Tibial artery (tissue), 4 donors: Measurements from ENCODE around the gene OSBPL6.
"Not testable (repeated sequence)": the region's sequence is repeated elsewhere in the genome, so short reads cannot be mapped to it uniquely, and the experiment has no call there.

Experiments used
- DNase-seq, 2 donors: peaks; one replicate each; pipeline ENCODE4 v3.0.0-alpha.2; 2019
- H3K27ac ChIP-seq, 2 donors: fragments of 200-600 bp; sonication (generic) in 1 of 2; 1 replicate in 1 of 2; 2 replicates in 1 of 2; pipeline ENCODE4 v1.5.1; 2018 to 2019; ENCODE audit warnings: mild to moderate bottlenecking in 1 of 2
- H3K27me3 ChIP-seq, 2 donors: fragments of 200-600 bp; sonication (generic) in 1 of 2; one replicate each; pipeline versions ENCODE4 v1.5.1 to v1.6.0; 2016 to 2019
- H3K36me3 ChIP-seq, 3 donors: fragments of 200-600 bp; sonication (generic) in 2 of 3; one replicate each; pipeline ENCODE4 v1.5.1; 2016 to 2019; ENCODE audit warnings: mild to moderate bottlenecking in 2 of 3
- H3K4me1 ChIP-seq, 4 donors: fragments of 200-600 bp; sonication (generic) in 2 of 4; 1 replicate in 3 of 4; 2 replicates in 1 of 4; pipeline ENCODE4 v1.5.1; 2016 to 2019
- H3K4me3 ChIP-seq, 2 donors: fragments of 200-600 bp; sonication (generic) in 1 of 2; 1 replicate in 1 of 2; 2 replicates in 1 of 2; pipeline ENCODE4 v1.5.1; 2018 to 2019; ENCODE audit warnings: mild to moderate bottlenecking in 2 of 2
- H3K9me3 ChIP-seq, 3 donors: fragments of 200-600 bp; sonication (generic) in 1 of 3; one replicate each; pipeline ENCODE4 v1.5.1; 2016 to 2019
- CTCF ChIP-seq, 2 experiments: fragments of 200-600 bp in 1 of 2; fragments of 450-650 bp in 1 of 2; IDR thresholded peaks; one replicate each; pipeline ENCODE4 v1.5.1; 2017 to 2019; ENCODE audit warnings: antibody characterized with exemption in 2 of 2, mild to moderate bottlenecking in 1 of 2, moderate library complexity in 1 of 2
- intact Hi-C: fragments of 100-400 bp; cut with DNase I; formaldehyde crosslinking; loops from one replicate; pipeline ENCODE4 v1.15.0; 2023; ENCODE audit warnings: low total_unique reads

Gene OSBPL6

DNA sequence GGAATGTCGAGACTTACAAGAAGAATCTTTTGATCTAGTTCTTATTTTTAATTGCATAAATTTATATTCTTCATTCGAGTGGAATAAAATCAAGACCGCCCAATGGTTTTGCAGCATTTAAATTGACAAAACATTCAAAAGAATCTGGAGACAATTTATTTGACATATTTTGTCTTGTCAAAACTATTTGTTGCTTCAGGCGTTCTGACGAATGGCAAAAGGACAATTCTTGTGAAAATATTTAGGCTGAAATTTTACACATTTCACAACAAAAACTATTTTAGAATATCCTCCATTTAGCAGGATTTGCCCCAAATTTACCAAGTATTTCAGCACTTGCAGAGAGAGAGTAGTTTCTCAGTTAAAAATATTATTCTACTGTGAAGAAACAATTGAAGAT is 214.9 kb downstream of the OSBPL6 start:
- intact Hi-C loops, result no loop called here
- no peaks in the 10 kb centered on the region for H3K9me3 ChIP-seq
- H3K36me3 ChIP-seq, result no peaks in the 10 kb centered on the region
- H3K4me1 ChIP-seq, result peaks cover 0 to 4% (median under 1%) of the 10 kb centered on the region in 4 donors
- H3K27me3 ChIP-seq, result no peaks in the 10 kb centered on the region
- no peak for TF ChIP-seq CTCF (IDR thresholded peaks at IDR 0.05)
- no peak overlapping the region for H3K4me3 ChIP-seq
- no peak overlapping the region for H3K27ac ChIP-seq
- DNase-seq, result no peak

- no peaks in the 10 kb centered on the region for H3K27me3 ChIP-seq
- peaks cover 0 to 11% (median 5%) of the 10 kb centered on the region in 4 donors for H3K4me1 ChIP-seq
- no peak for TF ChIP-seq CTCF (IDR thresholded peaks at IDR 0.05)
- H3K4me3 ChIP-seq, result no peak overlapping the region
- intact Hi-C loops, result loop anchor here (10.0 kb wide), 1 partner anchor 277 kb away; no protein-coding TSS in a partner anchor
- DNase-seq, result no peak
- H3K36me3 ChIP-seq, result no peaks in the 10 kb centered on the region
- H3K9me3 ChIP-seq, result no peaks in the 10 kb centered on the region
- H3K27ac ChIP-seq, result no peak overlapping the region
These were observed 217.7 kb downstream of the OSBPL6 start for GRCh38 chr2:178412047-178412446.

- H3K4me1 ChIP-seq, result peaks cover 0 to 11% (median 5%) of the 10 kb centered on the region in 4 donors
- H3K27ac ChIP-seq, H3K4me3 ChIP-seq, DNase-seq, H3K36me3 ChIP-seq, H3K9me3 ChIP-seq, H3K27me3 ChIP-seq: not testable (repeated sequence)
- intact Hi-C loops, result loop anchor here (10.0 kb wide), 1 partner anchor 278 kb away; no protein-coding TSS in a partner anchor
These were observed 218.1 kb downstream of the OSBPL6 start for GRCh38 chr2:178412453-178412852.

DNA sequence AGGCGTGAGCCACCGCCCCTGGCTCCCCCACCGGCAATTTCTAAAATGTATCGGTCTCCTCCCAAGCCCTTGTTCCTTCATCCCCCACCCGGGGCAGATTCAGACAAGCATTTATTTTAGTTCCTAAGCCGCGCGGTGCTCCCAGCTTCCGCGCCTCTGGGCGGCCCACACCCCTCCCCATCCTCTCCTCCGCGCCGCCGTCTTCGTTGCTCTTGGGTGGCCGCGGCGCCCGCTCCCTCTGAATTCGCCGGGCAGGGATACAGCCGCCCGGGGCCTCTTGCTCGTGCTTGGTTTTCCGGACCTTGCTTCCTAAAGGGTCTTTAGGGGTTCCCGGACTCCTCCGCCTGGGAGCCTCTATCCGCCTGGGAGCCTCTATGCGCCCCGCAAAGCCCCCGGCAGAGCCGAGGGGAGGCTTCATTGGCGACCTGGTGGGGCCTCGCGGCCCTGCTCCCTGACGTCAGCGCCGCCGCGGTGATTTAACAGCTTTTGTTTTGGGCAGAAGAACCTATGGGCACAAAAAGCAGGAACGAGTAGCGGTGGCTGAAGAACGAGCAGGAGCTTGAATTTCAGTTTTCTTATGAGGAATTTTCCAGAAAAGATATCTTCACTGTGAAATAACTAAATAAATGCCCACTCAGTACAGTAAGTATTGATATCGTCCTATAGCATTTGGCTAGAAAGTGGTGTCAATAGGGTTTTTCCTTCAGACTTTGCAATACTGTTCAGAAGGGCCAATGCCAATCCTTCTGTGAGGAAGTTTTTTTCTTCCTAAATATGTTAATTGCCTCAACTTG is 219.4 kb downstream of the OSBPL6 start:
- peak overlapping the region; percentile 88 to 94 for H3K27ac ChIP-seq
- peak overlapping the region; percentile 58 to 66 for H3K4me3 ChIP-seq
- no peaks in the 10 kb centered on the region for H3K27me3 ChIP-seq
- peaks cover 0 to 11% (median 5%) of the 10 kb centered on the region in 4 donors for H3K4me1 ChIP-seq
- intact Hi-C loops, result loop anchor here (10.0 kb wide), 1 partner anchor 279 kb away; no protein-coding TSS in a partner anchor
- H3K36me3 ChIP-seq, result no peaks in the 10 kb centered on the region
- peak; percentile 7 to 27 for TF ChIP-seq CTCF (IDR thresholded peaks at IDR 0.05)
- peak; percentile 76 to 84 for DNase-seq
- no peaks in the 10 kb centered on the region for H3K9me3 ChIP-seq

GRCh38 chr2:178414266-178415247 is 220.2 kb downstream of the OSBPL6 start:
- Histone ChIP-seq H3K9me3 (no peaks in the 10 kb centered on the region), H3K27me3 (no peaks in the 10 kb centered on the region), H3K4me1 (peaks cover 0 to 11% (median 5%) of the 10 kb centered on the region in 4 donors), H3K27ac (peak overlapping the region; percentile 88 to 94), H3K4me3 (peak overlapping the region; percentile 58 to 66), H3K36me3 (no peaks in the 10 kb centered on the region)
- intact Hi-C loops, result loop anchor here (10.0 kb wide), 1 partner anchor 280 kb away; no protein-coding TSS in a partner anchor
- TF ChIP-seq CTCF (IDR thresholded peaks at IDR 0.05), result peak; percentile 86 to 87
- peak; percentile 94 to 95 for DNase-seq
